CD14-positive monocyte (primary cell): ENCODE results near the gene CUBN. TPM values are rescaled to one million over a fixed set of nuclear protein-coding genes. Genes with fewer than 3 reads are reported as not detected.

Source experiments
- DNase-seq, 3 donors: peaks; one replicate each; pipeline ENCODE4 v3.0.0-alpha.2; 2011 to 2022
- H2AFZ ChIP-seq: 2 replicates; pipeline ENCODE4 v1.6.0; 2012; ENCODE audit warnings: mild to moderate bottlenecking, low read depth, low read length, inconsistent platforms; ENCODE audit not compliant: insufficient read depth, poor library complexity, severe bottlenecking
- H3K27ac ChIP-seq, 2 donors: 1 replicate in 1 of 2; 2 replicates in 1 of 2; pipeline ENCODE4 v1.5.1; 2012 to 2013; ENCODE audit warnings: low read length in 2 of 2, control low read depth in 1 of 2, inconsistent platforms in 1 of 2, low read depth in 1 of 2, mild to moderate bottlenecking in 1 of 2
- H3K27me3 ChIP-seq, 2 donors: one replicate each; pipeline versions ENCODE4 v1.6.0 to v1.6.1; 2011 to 2013; ENCODE audit warnings: low read length in 2 of 2; ENCODE audit not compliant: control insufficient read depth in 2 of 2, insufficient read depth in 2 of 2
- H3K36me3 ChIP-seq, 2 donors: replicated peaks in 1 of 2; 1 replicate in 1 of 2; 2 replicates in 1 of 2; pipeline versions ENCODE4 v1.5.1 to v1.6.1; 2012 to 2013; ENCODE audit warnings: low read length in 2 of 2, control low read depth in 1 of 2, inconsistent platforms in 1 of 2, mild to moderate bottlenecking in 1 of 2; ENCODE audit not compliant: insufficient read depth in 2 of 2, control insufficient read depth in 1 of 2
- H3K4me1 ChIP-seq, 2 donors: 1 replicate in 1 of 2; 2 replicates in 1 of 2; pipeline versions ENCODE4 v1.5.1 to v1.6.1; 2012 to 2013; ENCODE audit warnings: low read length in 2 of 2, control low read depth in 1 of 2, inconsistent platforms in 1 of 2, mild to moderate bottlenecking in 1 of 2, moderate library complexity in 1 of 2; ENCODE audit not compliant: insufficient read depth in 2 of 2, control insufficient read depth in 1 of 2
- H3K4me2 ChIP-seq: replicated peaks from 2 replicates; pipeline ENCODE3; 2012; ENCODE audit warnings: low read length, moderate library complexity, mild to moderate bottlenecking; ENCODE audit not compliant: poor library complexity, severe bottlenecking; ENCODE audit errors: extremely low read depth
- H3K4me3 ChIP-seq, 3 experiments: fragments of 200-600 bp in 1 of 3; sonication (generic) in 1 of 3; replicated peaks in 1 of 3; 1 replicate in 2 of 3; 2 replicates in 1 of 3; pipeline ENCODE4 v1.5.1; 2011 to 2013; ENCODE audit warnings: low read length in 3 of 3, mild to moderate bottlenecking in 3 of 3, control low read depth in 2 of 3, low read depth in 2 of 3, inconsistent platforms in 1 of 3, moderate library complexity in 1 of 3
- H3K79me2 ChIP-seq: 2 replicates; pipeline ENCODE4 v1.6.0; 2012; ENCODE audit warnings: mild to moderate bottlenecking, control low read depth, inconsistent platforms, low read length, moderate library complexity; ENCODE audit not compliant: insufficient read depth
- H3K9ac ChIP-seq: 2 replicates; pipeline ENCODE4 v1.6.0; 2017; ENCODE audit warnings: low read length, mild to moderate bottlenecking; ENCODE audit not compliant: insufficient read depth, poor library complexity, severe bottlenecking
- H3K9me3 ChIP-seq, 2 donors: replicated peaks in 1 of 2; 1 replicate in 1 of 2; 2 replicates in 1 of 2; pipeline versions ENCODE4 v1.5.1 to v1.6.1; 2012 to 2013; ENCODE audit warnings: low read length in 2 of 2, control low read depth in 1 of 2; ENCODE audit not compliant: control insufficient read depth in 1 of 2, insufficient read depth in 1 of 2
- H4K20me1 ChIP-seq: 2 replicates; pipeline ENCODE4 v1.6.0; 2012; ENCODE audit warnings: mild to moderate bottlenecking, low read length, control low read depth, moderate library complexity; ENCODE audit not compliant: insufficient read depth
- H3K27ac Mint-ChIP-seq, 7 donors: one replicate each; pipeline ENCODE4 v1.8.0; 2020; ENCODE audit warnings: mild to moderate bottlenecking in 7 of 7, mixed read lengths in 7 of 7, moderate library complexity in 6 of 7, inconsistent platforms in 2 of 7
- H3K27me3 Mint-ChIP-seq, 3 donors: one replicate each; pipeline ENCODE4 v1.8.0; 2021 to 2022; ENCODE audit warnings: low read depth in 3 of 3, mild to moderate bottlenecking in 3 of 3, mixed read lengths in 3 of 3, moderate library complexity in 3 of 3, inconsistent platforms in 1 of 3
- H3K36me3 Mint-ChIP-seq, 2 donors: one replicate each; pipeline ENCODE4 v1.8.0; 2020; ENCODE audit warnings: mixed read lengths in 2 of 2, inconsistent platforms in 1 of 2, mild to moderate bottlenecking in 1 of 2
- H3K4me1 Mint-ChIP-seq: one replicate; pipeline ENCODE4 v1.8.0; 2020; ENCODE audit warnings: mild to moderate bottlenecking, mixed read lengths
- H3K4me3 Mint-ChIP-seq, 2 donors: one replicate each; pipeline ENCODE4 v1.8.0; 2020; ENCODE audit warnings: mild to moderate bottlenecking in 2 of 2, mixed read lengths in 2 of 2, moderate library complexity in 1 of 2
- H3K9me3 Mint-ChIP-seq, 7 donors: one replicate each; pipeline ENCODE4 v1.8.0; 2020 to 2022; ENCODE audit warnings: mixed read lengths in 7 of 7, mild to moderate bottlenecking in 6 of 7, moderate library complexity in 6 of 7, inconsistent platforms in 2 of 7
- CTCF ChIP-seq: fragments of 200-600 bp; IDR thresholded peaks from one replicate; pipeline ENCODE4 v1.8.0; 2022; ENCODE audit warnings: antibody characterized with exemption, mild to moderate bottlenecking
- WGBS: methylation state at CpG from one replicate; pipeline ENCODE4 v1.1.5; 2013; ENCODE audit warnings: missing lambda C conversion rate; ENCODE audit not compliant: insufficient coverage; 5-methylcytosine and 5-hydroxymethylcytosine counted together
- intact Hi-C, 2 donors: fragments of 100-400 bp; cut with micrococcal nuclease; formaldehyde crosslinking; loops; one replicate each; pipeline versions ENCODE4 v1.15.0 to v1.15.1; 2023
- polyA plus RNA-seq, 3 donors: library from polyadenylated mRNA; depleted of rRNA in 1 of 3; unstranded in 2 of 3; stranded (reverse) in 1 of 3; fragments of 300-500 nt in 2 of 3; fragments of >200 nt in 1 of 3; fragmentation: Illumina TruSeq in 2 of 3; gene quantifications; 1 replicate in 2 of 3; 2 replicates in 1 of 3; pipeline ENCODE4 v1.2.3, GENCODE V29; 2012 to 2021

The CUBN gene
- polyA plus RNA-seq, 3 donors, result 0.95 TPM; not detected in 2

DNA sequence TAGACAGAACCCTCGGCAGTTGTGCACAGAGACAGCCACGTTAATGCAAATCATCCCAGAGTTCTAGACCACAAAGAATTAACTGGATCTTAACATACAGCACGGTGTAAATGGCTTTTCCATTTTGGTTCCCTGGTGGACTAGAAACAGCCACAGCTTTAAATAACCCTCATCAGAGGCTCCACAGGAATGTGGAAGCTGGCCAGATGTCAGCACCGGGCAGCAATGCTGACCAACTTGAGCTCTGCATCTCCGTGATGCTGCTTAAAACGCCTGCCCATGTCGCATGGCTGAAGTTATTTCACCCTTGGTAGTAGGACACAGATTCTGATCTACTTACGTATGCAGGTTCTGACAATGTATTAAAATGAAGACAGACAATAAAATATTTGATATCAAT, 336.9 kb downstream of the CUBN start:
- no peak for TF ChIP-seq CTCF
- Histone ChIP-seq H3K27me3 (no peaks in the 10 kb centered on the region), H3K4me3 (no peak overlapping the region), H3K79me2 (peaks cover 14% of the 10 kb centered on the region), H3K9ac (no peak overlapping the region), H3K4me2 (no peak overlapping the region), H4K20me1 (no peaks in the 10 kb centered on the region), H3K4me1 (no peaks in the 10 kb centered on the region), H3K27ac (no peak overlapping the region), H2AFZ (no peak overlapping the region), H3K36me3 (peaks cover 0 to 63% of the 10 kb centered on the region in 2 donors), H3K9me3 (no peaks in the 10 kb centered on the region)
- 100% methylated on average over 4 of the region's 8 CpGs for WGBS
- Mint-ChIP-seq H3K27me3 (peaks cover 0 to 3% (median 0%) of the 10 kb centered on the region in 3 donors), H3K27ac (no peak overlapping the region), H3K4me3 (no peak overlapping the region), H3K9me3 (peaks cover 0 to 2% (median 0%) of the 10 kb centered on the region in 7 donors), H3K4me1 (no peaks in the 10 kb centered on the region), H3K36me3 (peaks cover 32 to 34% of the 10 kb centered on the region in 2 donors)
- intact Hi-C loops, result no loop called here
- no peak for DNase-seq

- Mint-ChIP-seq H3K9me3 (peaks cover 0 to 8% (median 5%) of the 10 kb centered on the region in 7 donors), H3K36me3 (peaks cover 38% of the 10 kb centered on the region in 2 donors), H3K4me1 (no peaks in the 10 kb centered on the region), H3K27ac (no peak overlapping the region), H3K27me3 (peaks cover 0 to 1% (median 0%) of the 10 kb centered on the region in 3 donors), H3K4me3 (no peak overlapping the region)
- Histone ChIP-seq H3K4me2 (no peak overlapping the region), H3K9ac (no peak overlapping the region), H3K36me3 (peaks cover 0 to 73% of the 10 kb centered on the region in 2 donors), H3K79me2 (peaks cover 11% of the 10 kb centered on the region), H4K20me1 (no peaks in the 10 kb centered on the region), H3K4me3 (no peak overlapping the region), H3K27ac (no peak overlapping the region), H3K4me1 (no peaks in the 10 kb centered on the region), H3K27me3 (no peaks in the 10 kb centered on the region), H2AFZ (no peak overlapping the region), H3K9me3 (peaks cover 0 to under 1% of the 10 kb centered on the region in 2 donors)
- WGBS, result 88% methylated on average over 1 of the region's 4 CpGs
- DNase-seq, result no peak
- no peak for TF ChIP-seq CTCF
- intact Hi-C loops, result no loop called here
These were observed 339.8 kb downstream of the CUBN start for GRCh38 chr10:16789765-16790164.
